Measurements from ENCODE around the gene PSMB10. TPM values are rescaled to one million over a fixed set of nuclear protein-coding genes. Genes with fewer than 3 reads are reported as not detected.

The PSMB10 gene
- total RNA-seq, 1 donor from 2014 or later, result 218 TPM

GRCh38 chr16:67935101-67935401, 1.6 kb downstream of the PSMB10 start:
- H3K4me3 Mint-ChIP-seq, result peak overlapping the region; percentile 98

GRCh38 chr16:67934306-67935100, 2.1 kb downstream of the PSMB10 start:
- H3K4me3 Mint-ChIP-seq, result peak overlapping the region; percentile 98
- H3K4me1 Mint-ChIP-seq (ENCODE audit: low read depth), result peaks cover 26% of the 10 kb centered on the region
- peaks cover 34% of the 10 kb centered on the region for H3K36me3 Mint-ChIP-seq (ENCODE audit: low read depth)
- no peaks in the 10 kb centered on the region for H3K27me3 Mint-ChIP-seq (ENCODE audit: insufficient read depth)
- no peaks in the 10 kb centered on the region for H3K9me3 Mint-ChIP-seq
- DNase-seq (ENCODE audit: low spot score), result no peak
- intact Hi-C loops (cut with micrococcal nuclease), result loop anchor here (1.0 to 5.0 kb wide), 13 partner anchors 34 to 453 kb away; partner anchors contain the start of genes ATP6V0D1, CTCF, DDX28 and DUS2
- peak overlapping the region; percentile 96 for H3K27ac Mint-ChIP-seq

More at GRCh38 chr16:67935101-67935401, 1.6 kb downstream of the PSMB10 start:
- Mint-ChIP-seq H3K27me3 (ENCODE audit: insufficient read depth) (no peaks in the 10 kb centered on the region), H3K27ac (peak overlapping the region; percentile 96), H3K36me3 (ENCODE audit: low read depth) (peaks cover 36% of the 10 kb centered on the region), H3K4me1 (ENCODE audit: low read depth) (peaks cover 32% of the 10 kb centered on the region), H3K9me3 (no peaks in the 10 kb centered on the region)
- DNase-seq (ENCODE audit: low spot score), result no peak
- intact Hi-C loops (cut with micrococcal nuclease), result loop anchor here (1.0 to 5.0 kb wide), 13 partner anchors 33 to 454 kb away; partner anchors contain the start of genes ATP6V0D1, CTCF, DDX28 and DUS2

GRCh38 chr16:67933805-67934204, 2.8 kb downstream of the PSMB10 start:
- Mint-ChIP-seq H3K27me3 (ENCODE audit: insufficient read depth) (no peaks in the 10 kb centered on the region), H3K4me3 (peak overlapping the region; percentile 22), H3K27ac (peak overlapping the region; percentile 50), H3K36me3 (ENCODE audit: low read depth) (peaks cover 34% of the 10 kb centered on the region), H3K4me1 (ENCODE audit: low read depth) (peaks cover 25% of the 10 kb centered on the region), H3K9me3 (no peaks in the 10 kb centered on the region)
- intact Hi-C loops (cut with micrococcal nuclease), result loop anchor here (2.0 kb wide), 1 partner anchor 91 kb away; the partner anchor contains the start of gene THAP11
- DNase-seq (ENCODE audit: low spot score), result no peak

- H3K9me3 Mint-ChIP-seq, result no peaks in the 10 kb centered on the region
- intact Hi-C loops (cut with micrococcal nuclease), result no loop called here
- peaks cover 23% of the 10 kb centered on the region for H3K4me1 Mint-ChIP-seq (ENCODE audit: low read depth)
- no peak overlapping the region for H3K4me3 Mint-ChIP-seq
- no peaks in the 10 kb centered on the region for H3K27me3 Mint-ChIP-seq (ENCODE audit: insufficient read depth)
- DNase-seq (ENCODE audit: low spot score), result no peak
- H3K27ac Mint-ChIP-seq, result no peak overlapping the region
- H3K36me3 Mint-ChIP-seq (ENCODE audit: low read depth), result peaks cover 35% of the 10 kb centered on the region
Measured at GRCh38 chr16:67932462-67932840, 4.2 kb downstream of the PSMB10 start.

- peak within 1 kb of the TSS; percentile 29 for H3K27ac Mint-ChIP-seq
- peaks cover 31% of the 10 kb centered on the region for H3K36me3 Mint-ChIP-seq (ENCODE audit: low read depth)
- H3K27me3 Mint-ChIP-seq (ENCODE audit: insufficient read depth), result no peaks in the 10 kb centered on the region
- no peak for DNase-seq (ENCODE audit: low spot score)
- H3K4me3 Mint-ChIP-seq, result no peak within 1 kb of the TSS
- H3K4me1 Mint-ChIP-seq (ENCODE audit: low read depth), result peaks cover 18% of the 10 kb centered on the region
- intact Hi-C loops (cut with micrococcal nuclease), result no loop called here
- no peaks in the 10 kb centered on the region for H3K9me3 Mint-ChIP-seq
Measured at GRCh38 chr16:67931712-67932461, 4.8 kb downstream of the PSMB10 start, which contains the start of gene CTRL. TSS of gene CTRL (minus strand) at chr16:67931862. CDS start at chr16:67931852, 10 bp downstream.

- H3K9me3 Mint-ChIP-seq, result no peaks in the 10 kb centered on the region
- peaks cover 15% of the 10 kb centered on the region for H3K4me1 Mint-ChIP-seq (ENCODE audit: low read depth)
- H3K27ac Mint-ChIP-seq, result no peak overlapping the region
- intact Hi-C loops (cut with micrococcal nuclease), result no loop called here
- H3K27me3 Mint-ChIP-seq (ENCODE audit: insufficient read depth), result no peaks in the 10 kb centered on the region
- no peak overlapping the region for H3K4me3 Mint-ChIP-seq
- no peak for DNase-seq (ENCODE audit: low spot score)
- peaks cover 27% of the 10 kb centered on the region for H3K36me3 Mint-ChIP-seq (ENCODE audit: low read depth)
Measured at GRCh38 chr16:67930678-67931211, 5.9 kb downstream of the PSMB10 start.

- Mint-ChIP-seq H3K36me3 (ENCODE audit: low read depth) (peaks cover 22% of the 10 kb centered on the region), H3K27ac (no peak overlapping the region), H3K4me3 (no peak overlapping the region), H3K27me3 (ENCODE audit: insufficient read depth) (no peaks in the 10 kb centered on the region), H3K4me1 (ENCODE audit: low read depth) (peaks cover 11% of the 10 kb centered on the region), H3K9me3 (no peaks in the 10 kb centered on the region)
- DNase-seq (ENCODE audit: low spot score), result no peak
- intact Hi-C loops (cut with micrococcal nuclease), result no loop called here
Measured at GRCh38 chr16:67930191-67930590, 6.5 kb downstream of the PSMB10 start.

GRCh38 chr16:67928561-67929364, 7.9 kb downstream of the PSMB10 start:
- H3K27ac Mint-ChIP-seq, result no peak overlapping the region
- H3K4me3 Mint-ChIP-seq, result no peak overlapping the region
- peaks cover 1% of the 10 kb centered on the region for H3K4me1 Mint-ChIP-seq (ENCODE audit: low read depth)
- H3K9me3 Mint-ChIP-seq, result no peaks in the 10 kb centered on the region
- intact Hi-C loops (cut with micrococcal nuclease), result loop anchor here (1.0 to 2.0 kb wide), 4 partner anchors 45 to 407 kb away; no protein-coding TSS in a partner anchor
- no peaks in the 10 kb centered on the region for H3K27me3 Mint-ChIP-seq (ENCODE audit: insufficient read depth)
- H3K36me3 Mint-ChIP-seq (ENCODE audit: low read depth), result peaks cover 9% of the 10 kb centered on the region
- peak; percentile 67 for DNase-seq (ENCODE audit: low spot score)

GRCh38 chr16:67928147-67928546, 8.5 kb downstream of the PSMB10 start:
- H3K4me1 Mint-ChIP-seq (ENCODE audit: low read depth), result no peaks in the 10 kb centered on the region
- intact Hi-C loops (cut with micrococcal nuclease), result loop anchor here (1.0 to 2.0 kb wide), 4 partner anchors 45 to 407 kb away; no protein-coding TSS in a partner anchor
- H3K4me3 Mint-ChIP-seq, result no peak overlapping the region
- H3K9me3 Mint-ChIP-seq, result no peaks in the 10 kb centered on the region
- no peak for DNase-seq (ENCODE audit: low spot score)
- peaks cover 8% of the 10 kb centered on the region for H3K36me3 Mint-ChIP-seq (ENCODE audit: low read depth)
- H3K27ac Mint-ChIP-seq, result no peak overlapping the region
- no peaks in the 10 kb centered on the region for H3K27me3 Mint-ChIP-seq (ENCODE audit: insufficient read depth)

- no peaks in the 10 kb centered on the region for H3K9me3 Mint-ChIP-seq
Measured at GRCh38 chr16:67927131-67927941, 9.3 kb downstream of the PSMB10 start.

GRCh38 chr16:67926181-67926750, 10.4 kb downstream of the PSMB10 start:
- peaks cover 15% of the 10 kb centered on the region for H3K4me1 Mint-ChIP-seq (ENCODE audit: low read depth)
- no peaks in the 10 kb centered on the region for H3K9me3 Mint-ChIP-seq
- no peak overlapping the region for H3K27ac Mint-ChIP-seq
- intact Hi-C loops (cut with micrococcal nuclease), result no loop called here
- no peak for DNase-seq (ENCODE audit: low spot score)
- H3K4me3 Mint-ChIP-seq, result no peak overlapping the region
- H3K27me3 Mint-ChIP-seq (ENCODE audit: insufficient read depth), result no peaks in the 10 kb centered on the region
- H3K36me3 Mint-ChIP-seq (ENCODE audit: low read depth), result peaks cover 4% of the 10 kb centered on the region

More at GRCh38 chr16:67927131-67927941, 9.3 kb downstream of the PSMB10 start:
- H3K36me3 Mint-ChIP-seq (ENCODE audit: low read depth), result peaks cover 5% of the 10 kb centered on the region
- H3K27me3 Mint-ChIP-seq (ENCODE audit: insufficient read depth), result no peaks in the 10 kb centered on the region
- no peak for DNase-seq (ENCODE audit: low spot score)
- intact Hi-C loops (cut with micrococcal nuclease), result no loop called here
- peaks cover 7% of the 10 kb centered on the region for H3K4me1 Mint-ChIP-seq (ENCODE audit: low read depth)
- H3K4me3 Mint-ChIP-seq, result no peak overlapping the region
- H3K27ac Mint-ChIP-seq, result no peak overlapping the region

Data from activated T-helper 1 cell treated with anti-CD3 and anti-CD28 coated beads, Interleukin-12 subunit alpha, Interleukin-12 subunit beta, Interleukin-2, Interleukin-4 antibody, amounts not matched to agents 30 ng/mL and 10 ng/mL and 1 ng/mL, durations not matched to agents 14 hours and 24 hours and 36 hours (primary cell).